Measurements from ENCODE around the gene PPP6R3. TPM values are rescaled to one million over a fixed set of nuclear protein-coding genes. Genes with fewer than 3 reads are reported as not detected.
A peak's percentile ranks its signal among the peaks of the same experiment; 100 is the strongest.

Gene PPP6R3
- total and polyA plus RNA-seq, 2 of the 8 experiments (the other 6 are each of a cell fraction or from before 2014, with no cell fraction given) = 44.6 to 150 TPM

GRCh38 chr11:68598816-68599653, 138.5 kb downstream of the PPP6R3 start:
- H2BK12ac ChIP-seq (ENCODE audit: low read depth, low read length) = no peak overlapping the region
- no peak overlapping the region for H3K4me2 ChIP-seq (ENCODE audit: insufficient read depth in 1 of 2, low read depth in 2 of 2, low read length in 2 of 2)
- no peak overlapping the region for H3K27ac ChIP-seq (ENCODE audit: low read depth, low read length)
- H2BK120ac ChIP-seq (replicated peaks; ENCODE audit: low read depth, low read length) = no peak overlapping the region
- peaks cover 49 to 84% (median 77%) of the 10 kb centered on the region in 4 experiments for H3K36me3 ChIP-seq (ENCODE audit: control insufficient read depth in 2 of 4, insufficient read depth in 4 of 4, low read length in 3 of 4)
- ChIA-PET POLR2A (ENCODE audit: partially characterized antibody) (no interaction called here), CTCF (ENCODE audit: partially characterized antibody) (interaction anchor here (0.6 to 1.8 kb wide), 3 partner anchors 113 to 169 kb away, joined by 3 to 5 read pairs (median 3); no protein-coding TSS in a partner anchor)
- no peak overlapping the region; the same call in 1 of the 2 replicates for H2BK5ac ChIP-seq (ENCODE audit: low read depth, low read length)
- H3K79me1 ChIP-seq (ENCODE audit: low read depth, low read length) = no peaks in the 10 kb centered on the region; the same call in 1 of the 2 replicates
- no peak overlapping the region for H3K23ac ChIP-seq (ENCODE audit: insufficient read length)
- H2AK5ac ChIP-seq (ENCODE audit: low read depth, low read length) = no peak overlapping the region
- H3K79me2 ChIP-seq (ENCODE audit: control insufficient read depth in 1 of 2, insufficient read depth in 2 of 2, low read length in 2 of 2) = no peaks in the 10 kb centered on the region; a peak in 1 of 4 replicates
- no peak overlapping the region for H3K56ac ChIP-seq (replicated peaks; ENCODE audit: insufficient read length, low read depth, low read length)
- FAIRE-seq (no peak), DNase-seq (ENCODE audit: low read depth in 1 of 2, low spot score in 2 of 2) (peak in 1 of 2 experiments; percentile 22)
- H2BK20ac ChIP-seq (ENCODE audit: low read length) = no peak overlapping the region
- H4K91ac ChIP-seq (replicated peaks; ENCODE audit: insufficient read length, low read length) = no peak overlapping the region
- no peak overlapping the region for H4K5ac ChIP-seq (ENCODE audit: insufficient read length, low read depth, low read length)
- H2AFZ ChIP-seq (ENCODE audit: low read length) = no peak overlapping the region
- H3K9ac ChIP-seq (replicated peaks in 1 of 4; ENCODE audit: extremely low read depth in 1 of 4, low read depth in 3 of 4, low read length in 3 of 4) = no peak overlapping the region
- H3K27me3 ChIP-seq (replicated peaks in 1 of 4; ENCODE audit: control insufficient read depth in 3 of 4, extremely low read depth in 1 of 4, insufficient read depth in 3 of 4, low read length in 3 of 4) = no peaks in the 10 kb centered on the region; a peak in 1 of 7 replicates
- no peak overlapping the region for H2BK15ac ChIP-seq (ENCODE audit: low read length)
- H4K20me1 ChIP-seq (replicated peaks in 1 of 2; ENCODE audit: control insufficient read depth in 1 of 2, insufficient read depth in 2 of 2, low read length in 2 of 2) = peaks cover 2 to 10% of the 10 kb centered on the region in 2 experiments
- 84% methylated on average over 7 of the region's 7 CpGs; no CpG with 5 or more reads in 1 of the 2 experiments for WGBS, 2 experiments (ENCODE audit: extremely low coverage in 1 of 2, insufficient coverage in 1 of 2, insufficient read length in 1 of 2, insufficient replicate concordance in 2 of 2, low coverage in 1 of 2, low lambda C conversion rate in 2 of 2, missing lambda C conversion rate in 1 of 2)
- no peaks in the 10 kb centered on the region for H3K23me2 ChIP-seq (ENCODE audit: low read depth, low read length)
- no peaks in the 10 kb centered on the region for H3K4me1 ChIP-seq (replicated peaks in 1 of 4; ENCODE audit: control insufficient read depth in 3 of 4, insufficient read depth in 4 of 4, low read length in 3 of 4)
- no peak overlapping the region for H3K18ac ChIP-seq (ENCODE audit: extremely low read depth, low read length)
- H4K8ac ChIP-seq (ENCODE audit: extremely low read depth, insufficient read depth, low read length) = no peak overlapping the region
- no peaks in the 10 kb centered on the region for H3K9me3 ChIP-seq (ENCODE audit: insufficient read depth in 2 of 2, low read depth in 1 of 2, low read length in 1 of 2)
- H3K4ac ChIP-seq (replicated peaks; ENCODE audit: insufficient read length, low read depth, low read length) = no peak overlapping the region
- no peak overlapping the region for H3K4me3 ChIP-seq (ENCODE audit: extremely low read depth in 1 of 4, insufficient read depth in 2 of 4, low read depth in 3 of 4, low read length in 4 of 4)
- TF ChIP-seq NANOG (IDR thresholded peaks at IDR 0.05; ENCODE audit: insufficient read depth, low read depth, low read length, poor library complexity, severe bottlenecking) = no peak
- TF ChIP-seq SP4 (IDR thresholded peaks at IDR 0.05; ENCODE audit: low read length) = no peak
- TF ChIP-seq CTCF (IDR thresholded peaks at IDR 0.05; ENCODE audit: control extremely low read depth in 1 of 3, insufficient read depth in 1 of 3, low read depth in 1 of 3, low read length in 3 of 3) = no peak
- TF ChIP-seq ZNF274 (IDR thresholded peaks at IDR 0.05; ENCODE audit: borderline replicate concordance, extremely low read depth, low read length) = no peak
- no peak for TF ChIP-seq TAF7 (optimal IDR thresholded peaks at IDR 0.05; ENCODE audit: borderline replicate concordance, low read depth, low read length)
- TF ChIP-seq SP1 (IDR thresholded peaks at IDR 0.05; ENCODE audit: low read depth, low read length) = no peak
- TF ChIP-seq GTF2F1 (IDR thresholded peaks at IDR 0.05; ENCODE audit: borderline replicate concordance, low read depth, low read length) = no peak
- no peak overlapping the region for H3K14ac ChIP-seq (ENCODE audit: insufficient read length)
